Activated CD4-positive, alpha-beta T cell treated with anti-CD3 and anti-CD28 coated beads for 48 hours (primary cell): ENCODE results near the gene FAM107A.

Source experiments
- DNase-seq: peaks from one replicate; pipeline ENCODE4 v3.0.0-alpha.2; 2020

FAM107A gene

GRCh38 chr3:58591517-58592510 lies 14.6 kb upstream of the FAM107A start:
- DNase-seq, result no peak

GRCh38 chr3:58588030-58588614 lies 10.9 kb upstream of the FAM107A start:
- DNase-seq, result no peak

GRCh38 chr3:58586776-58587192 lies 9.6 kb upstream of the FAM107A start:
- no peak for DNase-seq

- DNase-seq, result no peak
These were observed 8.8 kb upstream of the FAM107A start for GRCh38 chr3:58585994-58586393.

GRCh38 chr3:58585005-58585786 lies 8.0 kb upstream of the FAM107A start:
- peak; percentile 77 for DNase-seq

- no peak for DNase-seq
These were observed 7.5 kb upstream of the FAM107A start for GRCh38 chr3:58584690-58585004.

- DNase-seq, result no peak
These were observed 4.3 kb upstream of the FAM107A start for GRCh38 chr3:58581328-58582091.

- no peak for DNase-seq
These were observed 3.7 kb upstream of the FAM107A start for GRCh38 chr3:58580826-58581327.

- DNase-seq, result no peak
These were observed 1.7 kb upstream of the FAM107A start for GRCh38 chr3:58578873-58579272.

GRCh38 chr3:58576716-58577115 lies 475 bp downstream of the FAM107A start:
- DNase-seq, result no peak

- DNase-seq, result no peak
These were observed 1.1 kb downstream of the FAM107A start for GRCh38 chr3:58575971-58576652.

GRCh38 chr3:58574682-58575081 lies 2.5 kb downstream of the FAM107A start:
- DNase-seq, result no peak

GRCh38 chr3:58574106-58574505 lies 3.1 kb downstream of the FAM107A start:
- DNase-seq, result no peak

- DNase-seq, result no peak
These were observed 3.6 kb downstream of the FAM107A start for GRCh38 chr3:58573640-58574039.

GRCh38 chr3:58572634-58573230 lies 4.5 kb downstream of the FAM107A start:
- DNase-seq, result no peak

- DNase-seq, result no peak
These were observed 5.1 kb downstream of the FAM107A start for GRCh38 chr3:58572013-58572633.

GRCh38 chr3:58570851-58571250 lies 6.3 kb downstream of the FAM107A start:
- DNase-seq, result no peak

GRCh38 chr3:58569287-58570001 lies 7.7 kb downstream of the FAM107A start:
- DNase-seq, result no peak

GRCh38 chr3:58568572-58569286 lies 8.5 kb downstream of the FAM107A start:
- DNase-seq, result peak; percentile 86

- no peak for DNase-seq
These were observed 10.0 kb downstream of the FAM107A start for GRCh38 chr3:58567251-58567515.
